Ishikawa (cell line): ENCODE results near the gene ZFAND2B.

Experiments used
- RAD21 ChIP-seq: IDR thresholded peaks from 2 replicates; pipeline ENCODE4 v1.6.1; 2012; ENCODE audit warnings: low read depth
- TF ChIP-seq, protein P1 (sequence below): IDR thresholded peaks from 2 replicates; pipeline ENCODE4 v1.6.1; 2012; ENCODE audit warnings: low read depth, mild to moderate bottlenecking

DNA sequence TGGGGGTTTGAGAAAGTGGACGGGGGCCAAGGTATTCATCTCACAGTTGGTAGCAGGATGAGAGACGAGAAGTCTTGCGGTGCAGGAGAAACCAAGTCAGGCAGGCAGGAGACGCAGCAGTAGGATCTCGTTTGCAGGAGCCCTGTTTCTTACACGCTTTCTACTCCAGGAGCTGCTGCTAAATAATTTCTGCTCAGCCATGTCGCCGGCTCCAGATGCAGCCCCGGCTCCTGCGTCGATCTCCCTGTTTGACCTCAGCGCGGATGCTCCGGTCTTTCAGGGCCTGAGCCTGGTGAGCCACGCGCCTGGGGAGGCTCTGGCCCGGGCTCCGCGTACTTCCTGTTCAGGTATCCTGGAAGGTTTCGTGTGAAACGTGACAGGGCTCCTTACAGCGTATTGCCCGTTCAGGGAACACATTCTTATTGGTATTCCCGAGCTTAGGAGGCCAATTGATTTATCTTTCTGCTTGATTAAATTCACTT lies 23.5 kb downstream of the ZFAND2B start:
- TF ChIP-seq RAD21 = no peak
- TF ChIP-seq, protein P1, sequence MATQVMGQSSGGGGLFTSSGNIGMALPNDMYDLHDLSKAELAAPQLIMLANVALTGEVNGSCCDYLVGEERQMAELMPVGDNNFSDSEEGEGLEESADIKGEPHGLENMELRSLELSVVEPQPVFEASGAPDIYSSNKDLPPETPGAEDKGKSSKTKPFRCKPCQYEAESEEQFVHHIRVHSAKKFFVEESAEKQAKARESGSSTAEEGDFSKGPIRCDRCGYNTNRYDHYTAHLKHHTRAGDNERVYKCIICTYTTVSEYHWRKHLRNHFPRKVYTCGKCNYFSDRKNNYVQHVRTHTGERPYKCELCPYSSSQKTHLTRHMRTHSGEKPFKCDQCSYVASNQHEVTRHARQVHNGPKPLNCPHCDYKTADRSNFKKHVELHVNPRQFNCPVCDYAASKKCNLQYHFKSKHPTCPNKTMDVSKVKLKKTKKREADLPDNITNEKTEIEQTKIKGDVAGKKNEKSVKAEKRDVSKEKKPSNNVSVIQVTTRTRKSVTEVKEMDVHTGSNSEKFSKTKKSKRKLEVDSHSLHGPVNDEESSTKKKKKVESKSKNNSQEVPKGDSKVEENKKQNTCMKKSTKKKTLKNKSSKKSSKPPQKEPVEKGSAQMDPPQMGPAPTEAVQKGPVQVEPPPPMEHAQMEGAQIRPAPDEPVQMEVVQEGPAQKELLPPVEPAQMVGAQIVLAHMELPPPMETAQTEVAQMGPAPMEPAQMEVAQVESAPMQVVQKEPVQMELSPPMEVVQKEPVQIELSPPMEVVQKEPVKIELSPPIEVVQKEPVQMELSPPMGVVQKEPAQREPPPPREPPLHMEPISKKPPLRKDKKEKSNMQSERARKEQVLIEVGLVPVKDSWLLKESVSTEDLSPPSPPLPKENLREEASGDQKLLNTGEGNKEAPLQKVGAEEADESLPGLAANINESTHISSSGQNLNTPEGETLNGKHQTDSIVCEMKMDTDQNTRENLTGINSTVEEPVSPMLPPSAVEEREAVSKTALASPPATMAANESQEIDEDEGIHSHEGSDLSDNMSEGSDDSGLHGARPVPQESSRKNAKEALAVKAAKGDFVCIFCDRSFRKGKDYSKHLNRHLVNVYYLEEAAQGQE = no peak
